NCI-H1092 (cell line): ENCODE results near the gene WASHC2A.
"Not testable (repeated sequence)": the region's sequence is repeated elsewhere in the genome, so short reads cannot be mapped to it uniquely, and the experiment has no call there.

ENCODE experiments used
- DNase-seq: peaks from one replicate; lab custom pipeline; 2025; lab: John Stamatoyannopoulos, UW

Gene WASHC2A

DNA sequence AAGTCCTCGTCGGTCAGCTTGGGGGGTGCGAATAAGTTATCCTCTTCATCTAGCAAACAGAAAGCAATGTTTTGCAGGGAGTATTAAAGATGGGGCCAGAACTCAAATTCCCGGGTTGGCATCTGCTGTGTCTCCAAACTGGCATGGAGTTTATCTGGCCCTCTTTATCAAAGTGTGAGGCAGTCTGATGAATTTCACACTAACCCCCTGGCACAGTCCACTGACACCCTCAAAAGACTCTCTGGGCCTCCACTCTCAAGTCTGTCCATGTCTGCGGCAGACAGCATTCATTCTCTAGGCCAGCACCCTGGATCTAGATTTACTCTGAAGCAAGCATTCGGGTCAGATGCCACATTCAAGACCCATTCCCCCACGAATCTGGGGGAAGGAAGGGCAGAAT lies 6.2 kb upstream of the WASHC2A start:
- DNase-seq = not testable (repeated sequence)

- no peak for DNase-seq
These were observed 4.7 kb upstream of the WASHC2A start for GRCh38 chr10:50063100-50063499.

- not testable (repeated sequence) for DNase-seq
These were observed 552 bp downstream of the WASHC2A start for GRCh38 chr10:50068352-50068659.

DNA sequence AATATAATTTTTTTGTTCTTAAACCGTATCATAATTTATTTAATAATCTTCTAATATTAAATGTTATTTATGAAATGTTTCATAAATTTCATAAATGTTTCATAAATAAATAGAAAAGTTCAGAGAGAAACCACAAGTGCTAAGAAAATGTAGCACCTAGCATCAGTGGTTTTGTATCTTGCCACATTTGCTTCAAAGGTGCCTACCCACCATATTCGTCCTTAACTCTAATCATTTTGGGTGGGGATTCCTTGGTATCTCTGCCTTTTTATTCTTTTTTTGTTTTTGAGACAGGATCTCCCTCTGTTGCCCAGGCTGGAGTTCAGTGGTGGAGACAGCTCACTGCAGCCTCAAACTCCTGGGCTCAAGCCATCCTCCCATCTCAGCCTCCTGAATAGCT lies 7.4 kb downstream of the WASHC2A start:
- not testable (repeated sequence) for DNase-seq

- DNase-seq = not testable (repeated sequence)
These were observed 7.8 kb downstream of the WASHC2A start for GRCh38 chr10:50075544-50075943.

DNA sequence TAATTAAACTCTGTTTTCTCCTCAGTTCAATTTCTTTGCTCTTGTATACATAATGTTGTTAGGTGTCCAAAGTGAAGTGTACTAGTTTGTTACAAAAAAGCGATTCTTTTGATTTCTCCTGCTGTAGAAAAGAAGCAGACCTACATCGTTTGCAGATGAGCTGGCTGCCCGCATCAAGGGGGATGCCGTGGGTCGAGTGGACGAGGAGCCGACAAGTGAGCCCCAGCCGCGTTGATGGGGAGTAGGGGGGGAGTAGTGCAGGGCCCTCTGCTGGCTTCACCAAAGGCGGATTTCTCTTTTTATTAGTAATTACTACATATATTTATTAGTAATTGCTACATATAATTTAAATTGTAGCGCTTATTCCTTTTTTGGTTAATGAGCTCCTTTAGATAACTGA lies 23.6 kb downstream of the WASHC2A start:
- DNase-seq = not testable (repeated sequence)

DNA sequence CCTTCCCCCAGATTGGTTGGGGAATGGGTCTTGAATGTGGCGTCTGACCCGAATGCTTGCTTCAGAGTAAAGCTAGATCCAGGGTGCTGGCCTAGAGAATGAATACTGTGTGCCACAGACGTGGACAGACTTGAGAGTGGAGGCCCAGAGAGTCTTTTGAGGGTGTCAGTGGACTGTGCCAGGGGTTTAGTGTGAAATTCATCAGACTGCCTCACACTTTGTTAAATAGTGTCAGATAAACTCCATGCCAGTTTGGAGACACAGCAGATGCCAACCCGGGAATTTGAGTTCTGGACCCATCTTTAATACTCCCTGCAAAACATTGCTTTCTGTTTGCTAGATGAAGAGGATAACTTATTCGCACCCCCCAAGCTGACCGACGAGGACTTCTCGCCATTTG lies 25.2 kb downstream of the WASHC2A start:
- not testable (repeated sequence) for DNase-seq

GRCh38 chr10:50094630-50095029 lies 26.9 kb downstream of the WASHC2A start:
- not testable (repeated sequence) for DNase-seq

DNA sequence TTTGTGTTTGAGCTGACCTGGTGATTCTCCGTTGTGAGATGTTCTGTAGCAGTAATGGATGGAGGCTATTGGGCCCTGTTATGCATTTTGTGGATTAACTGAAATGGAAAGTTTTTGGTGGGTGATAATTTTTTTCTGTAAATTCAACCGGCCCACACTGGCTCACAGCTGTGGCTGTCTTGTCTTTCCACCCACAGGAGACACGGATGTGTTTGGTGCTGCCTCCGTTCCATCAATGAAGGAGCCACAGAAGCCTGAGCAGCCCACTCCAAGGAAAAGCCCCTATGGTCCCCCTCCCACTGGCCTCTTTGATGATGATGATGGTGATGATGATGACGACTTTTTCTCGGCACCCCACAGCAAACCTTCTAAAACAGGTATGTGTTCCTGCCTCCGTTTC lies 27.6 kb downstream of the WASHC2A start:
- not testable (repeated sequence) for DNase-seq

DNA sequence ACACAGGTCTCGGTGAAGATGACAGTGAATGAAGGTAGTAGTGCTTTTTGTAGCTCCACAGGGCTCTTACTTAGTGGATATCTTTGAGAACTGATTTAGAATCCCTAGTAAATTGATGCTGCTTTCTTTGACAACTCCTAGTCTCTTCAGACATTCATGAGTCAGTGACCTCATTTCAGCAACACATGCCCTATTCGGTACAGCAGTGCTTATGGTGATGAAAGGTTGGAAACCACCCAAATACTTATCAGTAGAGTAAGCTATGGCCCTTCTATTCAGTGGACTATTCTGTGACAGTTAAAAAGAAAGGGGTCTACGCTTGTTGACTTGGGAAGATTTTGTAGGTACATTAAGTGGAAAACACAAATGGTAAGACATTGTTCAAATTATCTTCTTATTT lies 29.0 kb downstream of the WASHC2A start:
- DNase-seq = not testable (repeated sequence)

- not testable (repeated sequence) for DNase-seq
These were observed 30.9 kb downstream of the WASHC2A start for GRCh38 chr10:50098645-50099044.

- DNase-seq = not testable (repeated sequence)
These were observed 33.4 kb downstream of the WASHC2A start for GRCh38 chr10:50101139-50101582.

DNA sequence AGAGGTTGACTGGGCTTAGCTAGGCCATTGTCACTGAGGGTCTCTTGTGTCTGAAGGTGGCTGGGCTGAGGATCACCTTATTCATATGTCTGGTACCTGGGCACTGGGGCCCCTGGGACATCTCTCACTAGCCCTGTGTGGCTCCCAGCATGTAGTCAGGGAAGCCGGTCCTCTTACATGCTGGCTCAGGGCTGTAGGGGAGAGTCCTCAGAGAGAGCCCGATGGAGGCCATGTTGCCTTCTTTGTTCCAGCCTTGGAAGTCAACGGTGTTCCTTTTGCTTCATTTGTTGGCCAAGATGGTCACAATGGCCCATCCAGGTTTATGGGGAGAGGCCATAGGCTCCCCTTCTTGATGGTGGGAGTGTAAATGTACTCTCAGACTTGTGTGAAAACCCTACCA lies 34.0 kb downstream of the WASHC2A start:
- DNase-seq = not testable (repeated sequence)

GRCh38 chr10:50102267-50102666 lies 34.5 kb downstream of the WASHC2A start:
- DNase-seq = not testable (repeated sequence)

DNA sequence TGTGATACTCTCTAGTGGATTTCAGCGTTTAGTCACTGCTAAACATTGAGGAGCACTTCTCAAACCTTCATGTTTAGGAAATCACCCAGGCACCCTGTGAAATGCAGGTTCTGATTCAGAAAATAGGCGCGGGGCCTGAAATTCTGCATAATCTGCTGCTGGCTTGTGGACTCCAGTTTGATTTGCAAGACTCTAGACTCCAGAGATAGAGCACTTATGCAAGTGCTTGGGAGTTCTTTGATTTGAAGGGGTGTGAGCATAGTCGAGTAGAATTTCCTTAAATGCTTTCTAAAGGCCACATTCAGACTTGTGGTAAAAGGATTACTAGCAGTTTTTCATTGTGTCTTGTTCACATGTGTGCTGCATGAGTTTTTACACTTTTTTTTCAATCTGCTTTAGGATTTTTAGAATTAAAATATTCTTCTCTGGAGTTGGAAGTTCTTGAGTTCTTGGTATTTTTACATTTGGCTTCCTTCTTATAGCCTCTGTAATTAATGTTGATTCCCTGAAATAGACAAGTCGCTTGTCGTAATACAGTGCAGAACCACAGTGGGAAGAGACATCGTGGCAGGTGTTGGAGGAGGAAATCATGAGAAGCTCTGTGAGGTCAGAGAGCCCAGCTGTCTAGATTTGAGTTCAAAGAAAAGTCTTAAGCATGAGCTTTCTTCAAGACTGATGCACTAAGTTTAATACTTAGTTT lies 41.4 kb downstream of the WASHC2A start:
- DNase-seq = not testable (repeated sequence)

DNA sequence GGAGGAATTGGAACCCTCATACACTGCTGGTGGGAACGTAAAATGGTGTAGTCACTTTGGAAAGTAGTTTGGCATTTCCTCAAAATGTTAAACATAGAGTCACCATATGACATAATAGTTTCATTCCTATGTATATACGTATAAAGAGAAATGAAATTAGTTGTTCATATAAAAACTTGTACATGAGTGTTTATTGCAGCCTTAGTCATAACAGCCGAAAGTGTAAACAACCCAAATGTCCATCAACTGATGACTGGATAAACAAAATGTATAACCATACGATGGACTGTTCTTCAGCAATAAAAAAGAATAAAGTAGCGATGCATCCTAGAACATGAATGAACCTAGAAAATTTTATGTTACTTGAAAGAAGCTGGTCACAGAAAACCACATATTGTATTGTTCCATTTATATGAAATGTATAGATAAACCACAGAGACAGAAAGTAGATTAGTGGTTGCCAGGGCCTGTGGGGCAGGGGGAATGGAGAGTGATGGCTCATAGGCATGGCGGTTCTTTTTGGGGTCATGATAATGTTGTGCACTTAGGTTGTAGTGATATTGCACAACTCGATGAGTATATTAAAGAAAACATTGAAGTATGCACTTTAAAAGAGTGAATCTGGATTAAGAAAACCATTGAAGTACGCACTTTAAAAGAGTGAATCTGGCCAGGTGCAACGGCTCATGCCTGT lies 44.8 kb downstream of the WASHC2A start:
- DNase-seq = not testable (repeated sequence)

DNA sequence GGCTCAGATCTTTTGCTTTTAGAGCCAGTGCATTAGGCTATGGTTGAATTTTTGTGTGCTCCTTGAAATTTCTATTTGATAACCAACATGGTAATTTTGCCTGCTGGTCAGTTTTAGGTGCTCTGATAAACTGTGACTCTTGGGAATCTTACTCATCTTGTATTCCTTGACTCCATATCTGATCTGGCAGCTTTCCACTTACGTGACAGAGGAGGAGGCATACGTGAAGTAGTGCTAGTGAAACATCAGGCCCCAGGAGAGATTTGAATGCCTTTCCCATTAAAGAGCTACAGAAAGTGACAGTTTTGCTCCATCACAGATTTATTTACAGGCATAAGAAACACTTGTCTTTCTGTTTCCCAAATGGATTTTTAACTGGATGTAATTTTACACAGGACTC lies 59.0 kb downstream of the WASHC2A start:
- DNase-seq = not testable (repeated sequence)

DNA sequence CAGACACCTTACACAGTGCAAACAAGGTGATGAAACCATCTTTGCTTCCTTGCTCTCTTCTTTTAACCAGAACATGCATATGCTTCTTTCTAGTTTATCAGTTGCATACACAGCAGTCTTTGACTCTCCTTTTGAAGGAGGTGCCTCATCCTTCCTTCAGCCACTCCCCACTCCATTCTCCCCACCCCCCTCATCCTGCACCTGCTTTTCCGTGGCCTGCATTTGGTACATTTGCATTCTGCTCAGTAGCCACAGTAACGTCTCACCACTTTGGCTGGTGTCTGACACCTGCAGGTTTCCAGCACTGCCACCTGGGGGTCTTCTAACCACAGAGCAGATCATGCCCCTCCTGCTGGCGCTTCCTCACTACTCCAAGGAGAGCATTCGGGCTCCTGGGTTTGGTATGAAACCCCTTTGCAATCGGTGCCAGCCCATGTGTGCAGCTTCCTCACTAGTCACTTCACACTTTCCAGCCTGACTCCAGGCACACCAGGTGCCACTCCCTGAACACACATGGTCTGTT lies 60.1 kb downstream of the WASHC2A start:
- not testable (repeated sequence) for DNase-seq

DNA sequence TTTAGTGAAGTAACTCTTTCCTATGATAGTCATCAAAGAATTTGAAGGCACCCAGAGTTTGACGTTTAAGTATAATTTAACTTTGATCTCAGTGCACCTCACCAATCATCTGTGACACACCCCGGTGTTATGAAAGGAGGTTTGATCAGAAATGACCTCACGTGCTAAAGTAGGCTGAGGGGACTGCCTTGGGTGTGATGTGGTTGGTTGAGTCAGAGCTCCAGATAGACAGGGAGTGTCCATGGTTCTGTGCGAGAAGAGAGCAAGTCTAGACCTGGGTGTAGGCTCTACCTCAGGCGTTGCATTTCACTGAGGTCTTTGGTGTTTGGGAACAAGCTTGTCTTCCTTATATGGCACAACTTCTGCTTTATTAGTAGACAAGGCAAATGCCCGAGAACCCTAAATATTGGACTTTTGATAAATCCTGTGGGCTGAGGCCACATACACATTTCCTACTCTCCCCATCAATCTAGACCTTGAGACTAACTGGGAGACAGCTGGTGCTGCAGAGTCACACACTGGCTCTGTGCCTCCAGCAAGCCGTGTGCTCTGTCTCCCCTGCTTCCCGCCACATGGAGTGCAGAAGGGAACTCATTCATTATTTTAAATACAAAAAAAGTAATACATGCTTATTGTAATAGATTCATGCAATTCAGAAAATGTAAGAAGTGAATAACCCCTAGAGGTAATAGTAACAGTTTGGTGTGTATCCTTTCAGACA lies 63.7 kb downstream of the WASHC2A start:
- not testable (repeated sequence) for DNase-seq

- DNase-seq = not testable (repeated sequence)
These were observed 64.6 kb downstream of the WASHC2A start for GRCh38 chr10:50132322-50132721.

- not testable (repeated sequence) for DNase-seq
These were observed 65.1 kb downstream of the WASHC2A start for GRCh38 chr10:50132841-50133240.

- not testable (repeated sequence) for DNase-seq
These were observed 75.9 kb downstream of the WASHC2A start for GRCh38 chr10:50143512-50144174.
